ENCODE data around the gene FOSL1.

- no peak for TF ChIP-seq CTCF (IDR thresholded peaks at IDR 0.05 in 8 of 11, conservative IDR thresholded peaks at IDR 0.05 in 3 of 11)
- TF ChIP-seq POLR2A (IDR thresholded peaks at IDR 0.05) = no peak
- TF ChIP-seq POLR2AphosphoS5 (IDR thresholded peaks at IDR 0.05) = peak; percentile 59 to 78 (median 64)
These were observed 20.6 kb downstream of the FOSL1 start, which contains the start of gene CTSW for GRCh38 chr11:65879617-65880016.

Data from spleen (tissue), 7 donors.